Dermis microvascular lymphatic vessel endothelial cell (primary cell): ENCODE results near the gene CSH2. TPM values are rescaled to one million over a fixed set of nuclear protein-coding genes. Genes with fewer than 3 reads are reported as not detected.

Experiments
- DNase-seq, 2 donors: peaks; one replicate each; pipeline versions ENCODE4 v3.0.0 to v3.0.0-alpha.2; 2010; ENCODE audit warnings: low read depth in 2 of 2
- total RNA-seq: library from RNA; depleted of rRNA; stranded (reverse); fragments of >200 nt; gene quantifications from 2 replicates; pipeline ENCODE4 v1.2.1, GENCODE V29; 2014

The CSH2 gene
- total RNA-seq, 1 donor from 2014 or later = not detected

DNA sequence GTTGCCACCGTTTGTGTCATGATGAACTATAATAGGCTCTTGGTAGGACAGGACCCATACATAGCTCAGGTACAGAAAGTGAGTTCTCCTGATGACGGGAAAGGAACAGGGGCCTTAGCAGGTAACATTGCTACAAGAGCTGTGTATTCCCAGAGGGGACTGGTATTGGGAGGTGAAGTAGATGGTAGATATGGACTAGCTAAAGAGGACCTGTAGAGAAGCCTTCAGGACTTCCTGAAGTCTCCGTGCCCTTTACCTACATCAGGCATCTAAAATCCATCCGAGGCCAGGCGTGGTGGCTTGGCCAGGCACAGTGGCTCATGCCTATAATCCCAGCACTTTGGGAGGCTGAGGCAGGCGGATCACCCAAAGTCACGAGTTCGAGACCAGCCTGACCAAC lies 18.3 kb downstream of the CSH2 start:
- DNase-seq = no peak

GRCh38 chr17:63854709-63855108 lies 18.8 kb downstream of the CSH2 start:
- no peak for DNase-seq

- DNase-seq = no peak
These were observed 20.2 kb downstream of the CSH2 start for GRCh38 chr17:63853260-63853659.

- DNase-seq = no peak
These were observed 23.1 kb downstream of the CSH2 start for GRCh38 chr17:63850401-63850800.

DNA sequence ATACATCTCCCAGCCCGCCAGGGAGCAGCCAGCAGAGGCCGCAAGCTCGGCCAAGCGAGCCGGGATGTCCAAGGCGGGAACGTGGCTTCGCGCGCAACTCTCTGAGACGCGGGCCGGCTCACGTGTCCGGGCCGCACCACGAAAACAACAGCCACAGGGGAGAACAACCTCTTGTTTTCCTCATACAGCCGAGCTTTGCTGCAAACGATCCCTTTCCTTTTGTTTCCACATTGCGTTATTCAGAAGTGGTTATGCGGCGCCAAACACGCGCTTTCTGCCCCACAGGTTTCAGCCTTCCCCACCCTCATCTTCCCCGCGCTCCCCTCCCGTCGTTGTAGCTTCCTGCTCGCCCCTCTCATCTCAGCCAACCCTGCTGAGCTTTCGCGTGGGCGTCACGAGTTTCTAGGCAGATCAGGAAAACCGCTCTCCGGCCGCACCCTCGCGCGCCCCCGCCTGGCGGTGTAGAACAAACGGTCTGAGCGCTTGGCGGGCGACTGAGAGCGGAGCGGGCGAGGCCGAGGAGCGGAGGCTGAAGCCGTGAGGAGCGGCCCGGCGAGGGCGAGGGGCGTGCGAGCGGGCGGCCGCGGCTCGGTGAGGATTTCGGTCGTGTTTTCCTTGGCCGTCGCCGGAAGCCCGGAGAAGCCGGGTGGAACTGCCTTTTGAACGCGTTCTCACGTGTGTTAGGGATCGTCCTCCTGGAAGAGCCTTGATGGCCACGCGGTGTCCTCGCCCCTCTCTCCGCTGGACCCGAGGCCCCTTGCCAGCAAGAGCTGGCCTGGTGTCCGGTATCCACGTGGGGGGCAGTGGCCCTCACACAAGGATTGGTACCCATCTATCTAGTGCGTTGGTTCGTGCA lies 24.4 kb downstream of the CSH2 start:
- DNase-seq = peak; percentile 69 to 88

- DNase-seq = no peak
These were observed 25.8 kb downstream of the CSH2 start for GRCh38 chr17:63847525-63848249.

- no peak for DNase-seq
These were observed 28.0 kb downstream of the CSH2 start for GRCh38 chr17:63845509-63845908.

DNA sequence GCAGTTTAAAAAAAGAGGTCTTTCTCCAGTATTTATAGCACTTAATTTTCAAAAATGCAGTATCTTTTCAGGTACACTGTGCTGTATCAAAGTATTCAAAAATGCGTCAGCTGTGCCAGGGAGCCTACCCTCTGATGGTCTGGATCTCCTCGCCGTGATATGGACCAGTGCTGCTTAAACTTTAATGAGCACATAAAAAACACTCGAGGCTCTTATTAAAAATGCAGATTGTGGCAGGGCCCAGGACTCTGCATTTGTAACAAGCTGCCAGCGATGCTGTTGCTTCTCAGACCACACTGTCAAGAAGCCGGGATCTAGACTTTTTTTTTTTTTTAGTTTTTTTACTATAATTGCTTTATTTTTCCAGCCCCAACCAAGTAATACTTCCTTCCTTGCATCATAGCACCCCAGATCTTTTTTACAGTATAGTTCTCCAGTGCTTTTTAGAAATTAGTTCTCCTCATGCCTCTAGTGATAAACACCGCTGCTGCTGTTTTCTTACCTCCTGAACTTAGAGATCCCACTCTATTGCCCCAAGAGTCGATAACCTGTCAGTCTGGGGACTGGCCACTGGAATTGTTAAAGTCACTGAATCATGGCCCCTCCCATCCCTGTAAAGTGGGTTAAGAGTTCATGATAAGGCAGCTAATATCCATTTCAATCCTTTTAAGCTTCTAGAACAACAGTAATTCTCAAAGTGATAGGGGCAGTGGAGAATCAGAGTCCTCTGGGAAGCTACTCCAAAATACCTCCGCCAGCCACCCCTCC lies 29.4 kb downstream of the CSH2 start:
- no peak for DNase-seq

GRCh38 chr17:63843387-63843888 lies 30.0 kb downstream of the CSH2 start:
- DNase-seq = peak; percentile 49 to 78

GRCh38 chr17:63842540-63843386 lies 30.7 kb downstream of the CSH2 start, which contains the start of gene SMARCD2:
SMARCD2 (minus strand) TSS chr17:63842685; CDS start chr17:63842674, 11 bp downstream.
- DNase-seq = peak; percentile 99

- no peak for DNase-seq
These were observed 31.3 kb downstream of the CSH2 start for GRCh38 chr17:63842173-63842539.

- DNase-seq = peak in 1 of 2 donors; percentile 39
These were observed 31.9 kb downstream of the CSH2 start for GRCh38 chr17:63841350-63842172.

DNA sequence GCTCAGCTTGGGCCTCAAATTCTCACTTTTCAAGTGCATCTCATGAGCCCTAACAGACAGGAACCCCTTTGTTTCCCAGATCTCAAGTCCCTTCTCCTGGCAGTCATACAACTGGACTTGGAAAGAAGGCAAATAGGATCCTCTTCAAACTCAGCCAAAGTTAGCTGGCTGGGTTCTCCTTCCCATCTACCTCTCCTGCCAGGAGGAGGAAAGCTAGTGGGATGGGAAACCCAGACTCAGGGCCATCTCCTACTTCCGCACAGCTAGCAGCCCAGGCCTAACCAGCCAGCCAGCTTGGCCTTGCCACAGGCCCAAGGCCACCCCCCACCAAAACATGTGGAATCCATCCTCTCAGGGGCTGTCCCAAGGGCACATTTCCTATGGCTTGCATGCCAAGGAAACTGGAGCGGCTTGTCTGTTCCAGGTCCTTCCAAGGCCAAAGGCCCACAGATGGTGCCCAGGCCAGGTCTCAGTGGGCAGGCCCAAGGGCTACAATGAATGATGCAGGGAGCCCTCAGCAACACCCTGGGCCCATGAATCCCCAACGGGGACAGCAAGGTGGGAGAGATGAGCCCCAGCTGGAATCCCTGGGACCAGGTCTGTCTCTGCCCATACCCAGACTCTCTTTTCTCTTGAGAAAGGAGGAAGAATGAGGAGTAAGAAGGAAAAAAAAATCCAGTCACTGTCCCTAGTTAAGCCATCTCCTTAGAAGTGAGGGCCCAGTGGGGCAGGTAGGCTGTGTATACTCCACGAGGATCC lies 32.7 kb downstream of the CSH2 start:
- DNase-seq = no peak

- no peak for DNase-seq
These were observed 34.8 kb downstream of the CSH2 start for GRCh38 chr17:63838631-63839171.

GRCh38 chr17:63837962-63838600 lies 35.4 kb downstream of the CSH2 start:
- DNase-seq = no peak

DNA sequence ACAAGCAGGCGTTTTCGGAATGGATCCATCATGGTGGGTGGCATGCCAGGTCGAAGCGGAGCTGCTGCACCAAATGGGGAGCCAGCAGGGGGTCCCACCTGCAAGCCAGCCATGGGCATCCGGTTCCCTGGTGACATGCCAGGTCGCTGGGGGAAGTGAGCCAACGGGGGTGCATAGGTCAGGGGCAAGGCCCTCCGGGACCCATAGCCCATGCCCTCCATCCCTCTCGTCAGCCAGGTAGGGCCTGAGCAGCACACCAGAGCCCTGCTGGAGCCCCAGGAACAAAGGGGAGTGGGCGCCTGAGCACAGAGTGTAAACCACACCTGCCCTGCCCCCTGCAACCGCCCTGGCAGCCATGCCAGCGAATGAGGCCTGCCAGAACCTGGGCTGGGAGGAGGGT lies 36.0 kb downstream of the CSH2 start:
- DNase-seq = no peak

DNA sequence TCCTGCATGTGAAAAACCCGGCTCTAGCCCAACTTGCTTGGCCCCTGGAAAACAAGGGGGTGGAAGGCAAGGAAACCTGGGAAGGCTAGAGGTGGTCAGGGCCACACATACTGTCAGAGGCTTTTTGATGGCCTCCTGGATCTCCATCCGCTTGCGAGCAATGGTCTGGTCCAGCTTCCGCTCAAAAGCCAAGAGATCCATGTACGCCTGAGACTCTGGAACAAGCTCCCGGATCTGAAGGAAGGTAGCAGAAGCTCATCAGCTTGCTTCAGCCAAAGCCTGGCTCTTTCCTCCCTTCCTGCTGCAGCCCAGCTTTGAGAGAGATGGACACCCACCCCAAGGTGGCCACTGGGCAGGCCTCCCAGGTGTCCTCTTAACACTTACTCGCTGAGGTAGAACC lies 36.7 kb downstream of the CSH2 start:
- no peak for DNase-seq

DNA sequence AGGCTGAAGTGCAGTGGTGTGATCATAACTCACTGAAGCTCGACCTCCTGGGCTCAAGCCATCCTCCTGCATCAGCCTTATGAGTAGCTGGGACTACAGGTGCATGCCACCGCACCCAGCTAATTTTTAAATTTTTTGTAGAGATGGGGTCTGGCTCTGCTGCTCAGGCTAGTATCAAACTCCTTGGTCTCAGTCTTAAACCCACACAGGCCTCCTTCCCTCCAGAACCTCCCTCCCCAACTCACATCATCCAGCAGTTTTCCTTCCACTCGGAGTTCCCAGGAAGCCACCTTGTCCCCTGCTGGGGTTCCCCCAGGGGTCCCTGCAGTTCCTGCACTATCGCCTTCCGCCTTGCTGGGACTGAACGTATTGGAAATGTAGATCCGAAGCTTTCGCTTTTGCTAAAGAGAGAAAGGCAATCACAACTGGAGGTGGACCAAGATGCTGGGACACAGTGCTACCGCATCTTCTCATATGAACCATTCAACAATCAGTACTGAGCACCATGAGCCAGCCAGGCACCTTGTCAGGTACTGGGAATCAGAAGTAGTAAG lies 38.2 kb downstream of the CSH2 start:
- DNase-seq = no peak
